ENCODE results near the gene GTF2H1.
A peak's percentile ranks its signal among the peaks of the same experiment; 100 is the strongest.
"Not testable (repeated sequence)": the region's sequence is repeated elsewhere in the genome, so short reads cannot be mapped to it uniquely, and the experiment has no call there.

Gene GTF2H1

GRCh38 chr11:18383388-18384156 is 61.2 kb downstream of the GTF2H1 start:
- DNase-seq = peak; percentile 42 to 74

- DNase-seq = no peak
These were observed 61.8 kb downstream of the GTF2H1 start for GRCh38 chr11:18384157-18384641.

- DNase-seq = no peak
These were observed 67.7 kb downstream of the GTF2H1 start for GRCh38 chr11:18390088-18390487.

GRCh38 chr11:18392434-18393321 is 70.3 kb downstream of the GTF2H1 start:
- no peak for DNase-seq

- DNase-seq = peak; percentile 20 to 23
These were observed 71.4 kb downstream of the GTF2H1 start for GRCh38 chr11:18393581-18394274.

GRCh38 chr11:18394275-18394927 is 72.0 kb downstream of the GTF2H1 start, which contains the start of gene LDHA:
Gene LDHA, plus strand, starts transcription at chr11:18394563. Its CDS starts 2,280 bp downstream, at chr11:18396843.
- DNase-seq = peak; percentile 99

GRCh38 chr11:18394928-18395734 is 72.8 kb downstream of the GTF2H1 start:
- peak in 1 of 2 donors; percentile 27 for DNase-seq

- peak; percentile 92 to 93 for DNase-seq
These were observed 73.6 kb downstream of the GTF2H1 start for GRCh38 chr11:18395735-18396504.

- no peak for DNase-seq
These were observed 75.6 kb downstream of the GTF2H1 start for GRCh38 chr11:18397921-18398320.

GRCh38 chr11:18401077-18401476 is 78.7 kb downstream of the GTF2H1 start:
- not testable (repeated sequence) for DNase-seq

GRCh38 chr11:18404062-18404461 is 81.7 kb downstream of the GTF2H1 start:
- no peak for DNase-seq

- not testable (repeated sequence) for DNase-seq
These were observed 85.0 kb downstream of the GTF2H1 start for GRCh38 chr11:18407400-18407799.

GRCh38 chr11:18408558-18409291 is 86.4 kb downstream of the GTF2H1 start:
- DNase-seq = no peak

- no peak for DNase-seq
These were observed 94.1 kb downstream of the GTF2H1 start for GRCh38 chr11:18416459-18416858.

Measured in stimulated activated CD4-positive, alpha-beta T cell treated with anti-CD3 and anti-CD28 coated beads, Interleukin-2, amount 100 ng/mL, for 48 hours (primary cell).